HL-60 (cell line): Measurements from ENCODE around the gene FOXJ3.

ENCODE experiments used
- DNase-seq, 2 experiments: peaks; one replicate each; pipeline ENCODE4 v3.0.0-alpha.2; 2010 to 2020; ENCODE audit warnings: low read depth in 1 of 2, low spot score in 1 of 2
- H3K27ac ChIP-seq: fragments of 250-450 bp; sonication (Bioruptor Pico); replicated peaks from 2 replicates; pipeline ENCODE4 v1.5.1; 2020; ENCODE audit warnings: mild to moderate bottlenecking, moderate library complexity
- H3K27me3 ChIP-seq: fragments of 250-450 bp; sonication (Bioruptor Pico); 2 replicates; pipeline ENCODE4 v1.5.1; 2021; ENCODE audit warnings: mild to moderate bottlenecking, moderate library complexity; ENCODE audit not compliant: insufficient read depth, poor library complexity, severe bottlenecking
- H3K4me3 ChIP-seq: replicated peaks from 2 replicates; pipeline ENCODE4 v1.5.1; 2011; ENCODE audit warnings: mild to moderate bottlenecking, control low read depth, low read length; ENCODE audit not compliant: insufficient read depth
- GABPA ChIP-seq: IDR thresholded peaks from 2 replicates; pipeline ENCODE4 v1.6.1; 2012; ENCODE audit warnings: low read depth
- POLR2AphosphoS5 ChIP-seq: IDR thresholded peaks from 2 replicates; pipeline ENCODE4 v1.6.1; 2012; ENCODE audit warnings: low read depth
- SPI1 ChIP-seq: IDR thresholded peaks from 2 replicates; pipeline ENCODE4 v1.6.1; 2012; ENCODE audit warnings: low read depth, mild to moderate bottlenecking, borderline replicate concordance
- TF ChIP-seq, protein P1 (sequence below): IDR thresholded peaks from one replicate; pipeline ENCODE4 v1.5.1; 2011; ENCODE audit warnings: low read length, control low read depth, inconsistent platforms; ENCODE audit not compliant: insufficient read depth
- TF ChIP-seq, protein P2 (sequence below): IDR thresholded peaks from 2 replicates; pipeline ENCODE4 v1.6.1; 2012; ENCODE audit warnings: low read depth; ENCODE audit not compliant: insufficient replicate concordance

Gene FOXJ3

DNA sequence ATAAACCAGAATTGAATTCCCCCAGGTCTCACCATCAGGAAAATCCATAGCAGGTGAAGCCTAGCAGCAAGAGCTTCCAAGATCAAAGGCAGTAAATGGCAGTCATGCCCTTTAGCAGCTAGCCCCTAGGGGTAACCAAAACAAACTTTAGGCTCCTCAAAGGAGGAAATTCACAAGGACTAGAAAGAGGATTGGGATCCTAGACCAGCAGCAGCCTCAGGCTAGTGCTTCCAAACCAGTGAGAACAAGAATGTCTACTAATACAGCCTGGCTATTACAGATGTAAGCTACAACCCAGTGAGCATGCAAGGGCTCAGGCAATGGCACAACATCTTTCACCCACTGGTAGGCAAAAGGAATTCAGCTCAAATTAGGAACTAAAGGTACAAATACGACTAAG lies 34.4 kb upstream of the FOXJ3 start:
- no peak overlapping the region for H3K27ac ChIP-seq
- TF ChIP-seq POLR2AphosphoS5 = no peak
- TF ChIP-seq GABPA = no peak
- TF ChIP-seq, protein P1, sequence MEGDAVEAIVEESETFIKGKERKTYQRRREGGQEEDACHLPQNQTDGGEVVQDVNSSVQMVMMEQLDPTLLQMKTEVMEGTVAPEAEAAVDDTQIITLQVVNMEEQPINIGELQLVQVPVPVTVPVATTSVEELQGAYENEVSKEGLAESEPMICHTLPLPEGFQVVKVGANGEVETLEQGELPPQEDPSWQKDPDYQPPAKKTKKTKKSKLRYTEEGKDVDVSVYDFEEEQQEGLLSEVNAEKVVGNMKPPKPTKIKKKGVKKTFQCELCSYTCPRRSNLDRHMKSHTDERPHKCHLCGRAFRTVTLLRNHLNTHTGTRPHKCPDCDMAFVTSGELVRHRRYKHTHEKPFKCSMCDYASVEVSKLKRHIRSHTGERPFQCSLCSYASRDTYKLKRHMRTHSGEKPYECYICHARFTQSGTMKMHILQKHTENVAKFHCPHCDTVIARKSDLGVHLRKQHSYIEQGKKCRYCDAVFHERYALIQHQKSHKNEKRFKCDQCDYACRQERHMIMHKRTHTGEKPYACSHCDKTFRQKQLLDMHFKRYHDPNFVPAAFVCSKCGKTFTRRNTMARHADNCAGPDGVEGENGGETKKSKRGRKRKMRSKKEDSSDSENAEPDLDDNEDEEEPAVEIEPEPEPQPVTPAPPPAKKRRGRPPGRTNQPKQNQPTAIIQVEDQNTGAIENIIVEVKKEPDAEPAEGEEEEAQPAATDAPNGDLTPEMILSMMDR = no peak
- TF ChIP-seq, protein P2, sequence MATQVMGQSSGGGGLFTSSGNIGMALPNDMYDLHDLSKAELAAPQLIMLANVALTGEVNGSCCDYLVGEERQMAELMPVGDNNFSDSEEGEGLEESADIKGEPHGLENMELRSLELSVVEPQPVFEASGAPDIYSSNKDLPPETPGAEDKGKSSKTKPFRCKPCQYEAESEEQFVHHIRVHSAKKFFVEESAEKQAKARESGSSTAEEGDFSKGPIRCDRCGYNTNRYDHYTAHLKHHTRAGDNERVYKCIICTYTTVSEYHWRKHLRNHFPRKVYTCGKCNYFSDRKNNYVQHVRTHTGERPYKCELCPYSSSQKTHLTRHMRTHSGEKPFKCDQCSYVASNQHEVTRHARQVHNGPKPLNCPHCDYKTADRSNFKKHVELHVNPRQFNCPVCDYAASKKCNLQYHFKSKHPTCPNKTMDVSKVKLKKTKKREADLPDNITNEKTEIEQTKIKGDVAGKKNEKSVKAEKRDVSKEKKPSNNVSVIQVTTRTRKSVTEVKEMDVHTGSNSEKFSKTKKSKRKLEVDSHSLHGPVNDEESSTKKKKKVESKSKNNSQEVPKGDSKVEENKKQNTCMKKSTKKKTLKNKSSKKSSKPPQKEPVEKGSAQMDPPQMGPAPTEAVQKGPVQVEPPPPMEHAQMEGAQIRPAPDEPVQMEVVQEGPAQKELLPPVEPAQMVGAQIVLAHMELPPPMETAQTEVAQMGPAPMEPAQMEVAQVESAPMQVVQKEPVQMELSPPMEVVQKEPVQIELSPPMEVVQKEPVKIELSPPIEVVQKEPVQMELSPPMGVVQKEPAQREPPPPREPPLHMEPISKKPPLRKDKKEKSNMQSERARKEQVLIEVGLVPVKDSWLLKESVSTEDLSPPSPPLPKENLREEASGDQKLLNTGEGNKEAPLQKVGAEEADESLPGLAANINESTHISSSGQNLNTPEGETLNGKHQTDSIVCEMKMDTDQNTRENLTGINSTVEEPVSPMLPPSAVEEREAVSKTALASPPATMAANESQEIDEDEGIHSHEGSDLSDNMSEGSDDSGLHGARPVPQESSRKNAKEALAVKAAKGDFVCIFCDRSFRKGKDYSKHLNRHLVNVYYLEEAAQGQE = no peak
- no peak for TF ChIP-seq SPI1
- H3K27me3 ChIP-seq = no peaks in the 10 kb centered on the region
- H3K4me3 ChIP-seq = no peak overlapping the region
- no peak for DNase-seq

DNA sequence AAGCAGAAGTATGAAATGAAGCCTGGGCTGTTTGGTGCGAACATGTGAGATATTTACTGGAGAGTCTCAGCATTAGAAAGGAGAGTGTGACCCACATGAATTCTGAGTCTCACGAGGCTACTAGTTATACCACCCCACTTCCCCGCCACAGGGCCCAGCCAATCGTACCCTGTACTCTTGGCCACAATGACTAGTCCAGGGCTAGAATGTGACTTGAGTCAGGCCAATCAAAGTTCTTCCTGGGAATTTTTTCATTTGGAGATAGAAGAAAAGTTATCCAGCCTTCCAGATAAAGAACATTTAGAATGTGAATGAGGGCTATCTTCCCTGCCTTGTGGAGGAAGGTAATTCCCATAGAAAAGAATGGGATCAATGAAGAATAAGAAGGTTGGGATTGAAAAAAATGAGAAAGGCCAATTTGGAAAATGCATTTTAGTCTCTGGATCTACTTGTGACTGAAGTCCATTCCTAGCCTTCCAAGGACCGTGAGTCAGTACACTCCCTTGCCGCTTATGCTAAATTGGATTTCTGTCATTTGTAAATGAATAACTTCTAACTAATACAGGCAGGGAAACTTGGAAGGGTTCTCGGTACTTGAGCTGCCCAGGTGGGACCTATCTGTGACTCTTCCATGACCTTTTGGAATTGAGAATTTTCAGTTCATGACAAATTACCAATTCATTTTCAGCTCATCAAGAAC lies 33.2 kb upstream of the FOXJ3 start:
- no peak for DNase-seq
- no peak overlapping the region for H3K4me3 ChIP-seq
- no peak overlapping the region for H3K27ac ChIP-seq
- TF ChIP-seq GABPA (no peak), SPI1 (no peak), POLR2AphosphoS5 (no peak)
- TF ChIP-seq, protein P1 = no peak
- TF ChIP-seq, protein P2 = no peak
- no peaks in the 10 kb centered on the region for H3K27me3 ChIP-seq

DNA sequence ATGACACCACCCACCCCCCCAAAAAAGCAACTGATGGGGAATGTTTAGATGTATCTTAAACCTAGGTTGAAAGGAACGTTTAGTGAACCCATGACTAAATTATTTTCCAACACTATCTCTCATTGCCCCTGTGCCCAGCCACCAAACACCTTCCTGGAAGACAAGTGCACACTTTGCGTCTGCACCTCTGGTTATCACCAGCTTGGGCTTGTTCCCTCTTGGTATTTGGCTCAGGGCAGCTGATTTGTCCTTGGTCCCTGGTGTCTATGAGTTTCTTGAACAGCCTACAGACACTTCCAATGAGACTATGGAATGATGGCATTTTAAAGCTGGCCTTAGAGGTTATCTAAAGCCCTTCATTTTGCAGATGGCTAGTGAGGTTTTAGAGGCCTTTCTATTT lies 30.1 kb upstream of the FOXJ3 start:
- no peak for DNase-seq
- Histone ChIP-seq H3K27me3 (no peaks in the 10 kb centered on the region), H3K27ac (no peak overlapping the region), H3K4me3 (no peak overlapping the region)
- TF ChIP-seq, protein P2 = no peak
- TF ChIP-seq POLR2AphosphoS5 (no peak), SPI1 (no peak), GABPA (no peak)
- TF ChIP-seq, protein P1 = no peak
